ENCODE data around the gene FOXP4. TPM values are rescaled to one million over a fixed set of nuclear protein-coding genes. Genes with fewer than 3 reads are reported as not detected.

FOXP4 gene
- total RNA-seq, 1 donor from 2014 or later, result 0.82 TPM

DNA sequence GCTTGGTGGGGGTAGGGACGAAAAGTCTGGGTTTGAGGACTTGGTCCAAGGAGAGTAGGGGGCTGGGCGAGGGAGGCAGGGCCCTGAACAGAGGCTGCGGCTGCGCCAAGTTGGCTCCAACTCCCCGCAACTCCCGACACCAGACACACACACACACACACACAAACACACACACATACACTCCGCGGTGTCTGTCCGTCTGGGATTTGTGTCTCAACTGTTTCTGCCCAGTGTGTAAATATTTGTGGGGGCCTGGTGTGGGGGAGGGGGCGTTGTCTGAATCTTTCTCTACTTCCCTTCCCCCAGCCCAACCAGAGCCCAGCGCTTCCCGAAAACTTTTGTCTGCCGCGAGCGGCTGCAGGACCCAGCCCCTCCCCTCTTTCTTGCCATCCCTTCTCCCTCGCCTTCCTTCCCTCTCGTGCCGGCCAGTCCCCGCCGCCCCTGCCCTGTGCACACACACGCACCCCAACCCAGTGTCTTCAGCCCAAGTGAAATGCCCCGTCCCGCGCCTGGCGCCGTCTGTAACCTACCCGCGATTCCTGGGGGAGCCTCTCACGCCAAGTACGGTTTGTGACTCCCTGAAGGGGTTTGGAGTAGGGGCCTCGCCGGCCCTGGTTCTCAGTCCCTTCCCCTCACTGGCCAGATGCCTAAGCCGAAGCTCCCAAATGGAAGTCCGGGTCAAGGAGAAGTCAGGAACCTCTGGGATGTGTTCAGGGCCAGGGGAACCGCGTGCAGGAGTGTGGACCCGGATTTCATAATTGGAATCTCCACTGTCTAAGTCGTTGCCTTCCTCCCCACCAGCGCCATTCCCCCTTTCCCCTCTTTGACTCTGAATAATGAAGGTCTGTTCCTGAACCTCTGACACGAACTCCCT lies 93.0 kb downstream of the FOXP4 start:
- DNase-seq (ENCODE audit: low spot score in 2 of 2), result no peak
- FAIRE-seq, result no peak

DNA sequence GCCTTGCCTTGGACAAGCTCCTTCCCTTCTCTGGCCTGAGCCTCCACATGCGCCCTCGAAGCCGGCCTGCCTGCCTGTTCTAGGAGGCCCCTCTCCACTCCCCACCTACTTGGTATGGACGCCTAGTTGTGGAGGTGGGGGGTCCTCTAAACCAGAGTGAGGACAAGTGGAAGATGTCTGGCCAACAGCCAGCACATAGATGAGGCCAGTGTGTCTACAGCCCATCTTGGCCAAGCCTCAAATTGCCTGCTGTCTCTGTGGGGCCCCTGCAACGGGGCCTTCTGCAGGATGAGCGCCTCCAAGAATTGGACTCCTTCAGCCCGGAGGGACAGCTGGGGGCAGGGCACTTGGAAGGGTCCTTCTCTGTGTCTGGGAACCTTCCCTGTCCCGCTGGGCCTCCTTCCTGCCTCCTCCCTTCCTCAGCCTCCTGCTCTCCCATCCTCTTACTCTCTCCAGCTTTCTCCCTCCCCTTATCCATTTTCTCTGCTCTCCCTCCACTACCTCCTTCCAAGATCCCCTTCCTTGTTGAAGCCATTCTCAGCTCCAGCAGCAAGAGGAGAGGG lies 93.7 kb downstream of the FOXP4 start:
- FAIRE-seq (no peak), DNase-seq (ENCODE audit: low spot score in 2 of 2) (no peak)

GRCh38 chr6:41640426-41640825 lies 94.2 kb downstream of the FOXP4 start:
- DNase-seq (ENCODE audit: low spot score in 2 of 2), result no peak
- FAIRE-seq, result no peak

- FAIRE-seq, result no peak
Observed at GRCh38 chr6:41641352-41641925, 95.3 kb downstream of the FOXP4 start.

DNA sequence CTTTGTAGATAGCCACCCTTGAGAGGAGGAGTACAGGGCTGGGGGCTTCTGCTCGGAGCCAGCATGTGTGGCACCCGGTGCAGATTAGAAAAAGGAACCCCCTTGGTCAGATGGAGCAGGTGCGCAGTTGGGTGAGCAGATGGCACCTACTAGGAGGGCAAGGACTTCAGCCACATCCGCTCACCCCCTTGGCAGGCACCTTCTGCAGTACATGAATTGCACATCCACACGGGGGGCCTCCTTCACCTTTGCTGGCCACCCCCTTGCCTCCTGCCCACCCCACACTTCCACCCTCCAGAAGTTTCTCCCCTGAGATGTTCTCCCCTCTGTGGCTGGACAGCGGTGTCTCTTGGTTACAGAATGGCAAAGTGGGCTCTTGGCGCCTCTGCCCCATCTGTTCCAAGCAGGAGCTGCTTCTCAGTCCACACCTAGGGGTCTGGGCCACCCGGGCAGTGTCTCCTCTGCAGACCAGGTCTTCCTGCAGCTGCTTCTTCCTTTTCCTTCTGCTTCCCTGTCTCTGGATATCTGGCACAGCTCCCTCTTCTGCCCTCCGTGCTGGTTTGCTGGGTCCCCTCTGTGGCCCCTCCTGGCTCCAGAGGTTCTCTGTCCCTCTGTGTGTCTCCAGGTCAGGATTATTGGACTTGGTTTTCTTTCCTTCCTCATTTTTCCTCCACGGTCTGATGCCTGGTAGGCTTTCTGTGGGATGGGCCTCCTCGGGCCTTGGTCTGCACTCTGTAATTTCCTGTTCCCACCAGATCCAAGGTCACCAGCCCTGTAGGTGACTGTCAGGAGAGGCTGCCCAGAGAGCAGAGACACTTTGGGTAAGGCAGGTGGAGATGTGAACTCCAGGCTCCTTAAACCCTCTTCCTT lies 96.1 kb downstream of the FOXP4 start:
- DNase-seq (ENCODE audit: low spot score in 2 of 2) (no peak), FAIRE-seq (no peak)

More at GRCh38 chr6:41641352-41641925, 95.3 kb downstream of the FOXP4 start:
- no peak for DNase-seq (ENCODE audit: low spot score in 2 of 2)

DNA sequence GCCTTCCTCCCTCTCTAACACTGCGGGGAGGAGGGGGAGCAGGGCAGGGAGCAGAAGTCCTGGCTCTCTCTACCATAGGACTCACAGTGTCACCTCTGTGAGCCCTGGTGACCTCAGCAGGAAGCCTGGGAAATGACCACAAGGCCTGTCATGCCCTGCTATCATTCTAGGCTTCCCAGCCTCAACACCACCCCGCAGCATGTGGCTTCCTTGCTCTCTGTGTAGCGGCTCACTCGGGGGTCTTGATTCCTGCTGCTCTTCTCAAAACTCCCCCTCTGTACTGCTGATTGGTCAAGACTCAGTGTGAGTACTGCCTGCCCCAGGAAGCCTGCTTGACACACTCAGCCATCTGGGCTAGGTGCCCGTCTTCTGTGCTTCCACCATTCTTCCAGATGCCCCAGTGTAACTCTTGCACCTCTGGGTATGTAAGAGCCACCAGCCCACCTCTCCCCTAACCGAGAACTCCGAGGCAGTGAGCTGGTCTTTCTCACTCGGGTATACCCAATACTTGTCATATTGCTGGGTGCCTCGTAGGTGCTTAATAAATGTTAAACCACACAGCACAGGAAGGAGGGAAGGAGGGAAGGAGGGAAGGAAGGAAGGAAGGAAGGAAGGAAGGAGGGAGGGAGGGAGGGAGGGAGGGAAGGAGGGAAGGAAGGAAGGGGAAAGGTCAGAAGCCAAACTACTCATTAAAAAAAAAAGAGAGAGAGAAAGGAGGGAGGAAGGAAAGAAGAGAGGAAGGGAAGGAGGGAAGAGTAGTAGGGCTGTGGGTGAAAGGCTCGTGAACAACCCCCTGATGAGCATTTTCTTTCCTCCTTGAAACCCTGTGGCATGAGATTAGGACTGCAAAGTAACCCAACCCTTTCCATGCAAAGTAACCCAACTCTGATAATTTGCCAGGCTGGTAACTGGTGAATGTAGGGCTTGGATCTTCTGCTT lies 97.0 kb downstream of the FOXP4 start:
- FAIRE-seq (no peak), DNase-seq (ENCODE audit: low spot score in 2 of 2) (no peak)

DNA sequence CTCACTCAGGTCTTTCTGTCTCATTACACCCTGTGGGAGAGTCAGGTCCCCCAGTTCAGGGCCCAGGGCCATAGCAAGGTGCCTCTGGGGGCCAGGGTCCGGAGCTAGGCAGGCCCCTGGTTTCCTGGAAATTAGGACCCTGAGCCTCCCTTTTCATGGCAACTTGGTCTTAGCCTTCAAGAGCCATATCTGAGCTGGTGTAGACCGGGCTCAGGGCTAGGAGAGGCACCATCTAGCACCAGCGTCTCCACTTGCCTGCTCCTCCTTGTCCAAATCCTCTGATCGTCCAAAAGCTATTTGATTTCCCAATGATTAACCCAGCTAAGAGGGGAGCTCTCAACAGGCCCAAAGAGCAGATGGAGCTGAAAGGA lies 97.7 kb downstream of the FOXP4 start:
- no peak for FAIRE-seq

DNA sequence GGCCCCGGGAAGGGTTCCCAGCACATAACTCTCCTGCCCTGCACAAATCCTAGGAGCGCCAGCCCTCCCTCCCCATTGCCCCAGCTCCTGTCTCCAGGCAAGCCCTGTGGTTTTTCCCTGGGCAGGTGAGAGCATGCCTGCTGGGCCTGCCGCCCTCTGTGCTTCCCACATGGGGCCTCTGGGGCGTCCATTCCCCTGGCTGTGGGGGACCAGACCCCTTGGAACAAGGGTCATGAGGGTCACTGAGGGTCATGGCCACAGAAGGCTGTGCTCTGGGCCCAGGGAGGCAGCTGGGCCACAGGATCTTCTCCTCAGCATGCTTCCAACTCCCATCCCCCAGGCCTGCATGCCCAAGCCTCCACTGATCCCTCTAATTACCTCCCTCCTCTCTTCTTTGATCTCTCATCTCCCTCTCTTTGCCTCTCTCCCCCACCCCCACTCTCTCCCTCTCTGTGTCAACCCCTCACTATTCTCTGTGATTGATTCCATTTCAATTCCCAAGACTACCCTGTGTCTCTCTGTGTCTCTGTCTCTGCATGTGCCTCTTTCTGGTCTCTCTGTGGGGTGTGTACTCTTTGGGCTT lies 98.2 kb downstream of the FOXP4 start:
- FAIRE-seq (no peak), DNase-seq (ENCODE audit: low spot score in 2 of 2) (no peak)

More for the DNA sequence above, 97.7 kb downstream of the FOXP4 start:
- DNase-seq (ENCODE audit: low spot score in 2 of 2), result no peak

DNA sequence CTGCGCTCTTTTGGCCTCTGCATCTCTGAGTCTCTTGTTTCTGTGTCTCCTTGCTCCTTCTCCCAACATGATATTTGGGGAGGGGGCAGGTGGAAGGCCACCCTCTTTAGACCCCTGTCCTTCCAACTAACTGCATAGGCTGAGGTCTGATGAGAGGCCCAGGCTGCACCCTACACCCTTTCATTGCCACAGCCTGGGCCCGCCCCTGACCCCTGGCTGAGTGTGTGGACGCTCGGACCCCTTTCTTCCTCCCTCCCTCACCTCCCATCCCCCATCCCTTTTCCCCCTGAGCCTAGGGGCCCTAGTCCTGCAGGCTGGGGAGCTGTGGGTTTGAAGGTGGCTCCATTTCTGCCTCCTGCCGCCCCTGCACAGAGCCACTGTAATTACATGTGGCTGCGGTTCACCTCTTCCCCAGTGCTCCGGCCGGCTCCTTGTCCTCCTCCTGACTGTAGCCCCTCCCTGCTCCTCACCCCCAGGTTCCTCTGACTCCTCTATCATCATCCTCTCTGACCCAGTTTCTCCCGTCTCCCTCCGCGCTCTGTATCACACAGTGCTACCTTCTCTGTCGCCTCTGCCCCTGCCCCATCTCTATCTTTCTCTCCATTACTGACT lies 98.9 kb downstream of the FOXP4 start:
- FAIRE-seq (no peak), DNase-seq (ENCODE audit: low spot score in 2 of 2) (no peak)

GRCh38 chr6:41646026-41646795 lies 100.0 kb downstream of the FOXP4 start:
- DNase-seq (ENCODE audit: low spot score in 2 of 2) (no peak), FAIRE-seq (no peak)

GRCh38 chr6:41647061-41647511 lies 100.9 kb downstream of the FOXP4 start:
- no peak for DNase-seq (ENCODE audit: low spot score in 2 of 2)
- FAIRE-seq, result no peak

DNA sequence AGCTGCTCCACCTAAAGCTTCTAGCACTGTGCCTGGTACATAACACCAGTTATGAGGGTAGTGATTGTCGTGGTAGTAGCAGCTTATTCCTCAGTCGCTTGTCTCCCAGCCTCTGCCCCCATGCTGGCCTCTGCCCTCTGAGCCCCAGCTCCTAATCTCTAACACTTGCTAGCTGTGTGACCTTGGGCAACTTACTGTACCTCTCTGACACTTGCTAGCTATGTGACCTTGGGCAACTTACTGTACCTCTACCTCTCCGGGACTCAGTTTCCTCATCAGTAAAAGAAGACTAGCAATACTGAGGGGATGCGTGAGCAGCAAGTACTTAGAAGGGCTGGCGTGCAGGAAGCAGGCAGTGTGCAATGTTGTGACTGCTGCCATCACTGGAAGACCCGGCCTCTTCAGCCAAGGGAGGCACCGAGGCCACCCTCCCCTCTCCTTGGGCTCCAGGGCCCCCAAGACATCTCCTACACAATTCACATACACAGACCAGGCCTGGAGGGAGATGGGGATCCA lies 101.9 kb downstream of the FOXP4 start:
- no peak for FAIRE-seq
- DNase-seq (ENCODE audit: low spot score in 2 of 2), result no peak

DNA sequence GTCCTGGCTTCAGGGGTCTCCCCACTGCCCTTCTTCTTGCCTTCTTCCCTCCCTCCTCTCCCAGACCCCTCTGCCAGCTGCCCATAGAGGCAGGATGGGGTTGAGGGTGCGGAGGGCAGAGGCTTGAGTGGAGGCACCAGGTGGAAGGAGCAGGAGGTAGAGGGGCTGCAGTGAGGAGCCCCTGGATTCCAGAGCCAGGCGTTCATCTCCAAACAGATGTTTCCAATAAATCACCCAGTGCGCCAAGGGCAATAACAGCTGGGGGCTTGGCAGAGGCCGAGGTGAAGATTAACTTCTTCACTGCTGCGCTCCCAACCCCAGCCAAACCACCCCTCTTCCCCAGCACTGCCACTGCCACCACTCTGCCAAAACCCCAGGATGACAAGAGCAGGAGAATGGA lies 102.7 kb downstream of the FOXP4 start:
- DNase-seq (ENCODE audit: low spot score in 2 of 2), result no peak
- FAIRE-seq, result no peak

DNA sequence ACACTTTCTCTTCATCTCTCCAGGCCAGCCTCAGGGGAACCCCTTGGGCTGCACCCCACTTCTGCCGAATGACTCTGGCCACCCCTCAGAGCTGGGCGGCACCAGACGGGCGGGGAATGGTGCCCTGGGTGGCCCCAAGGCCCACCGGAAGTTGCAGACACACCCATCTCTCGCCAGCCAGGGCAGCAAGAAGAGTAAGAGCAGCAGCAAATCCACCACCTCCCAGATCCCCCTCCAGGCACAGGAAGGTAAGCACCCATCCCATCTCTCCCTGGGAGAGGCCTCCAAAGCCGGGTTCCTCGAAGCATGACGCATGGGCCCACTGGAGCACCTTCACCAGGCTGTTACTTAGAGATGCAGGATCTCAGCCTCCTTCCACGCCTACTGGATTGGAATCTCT lies 103.4 kb downstream of the FOXP4 start:
- FAIRE-seq (no peak), DNase-seq (ENCODE audit: low spot score in 2 of 2) (no peak)

GRCh38 chr6:41650120-41650519 lies 103.9 kb downstream of the FOXP4 start:
- FAIRE-seq (no peak), DNase-seq (ENCODE audit: low spot score in 2 of 2) (no peak)

- no peak for FAIRE-seq
- no peak for DNase-seq (ENCODE audit: low spot score in 2 of 2)
Observed at GRCh38 chr6:41651246-41651961, 105.2 kb downstream of the FOXP4 start.

Data from frontal cortex (tissue), 4 donors.